ENCODE results near the gene GAGE1. TPM values are rescaled to one million over a fixed set of nuclear protein-coding genes. Genes with fewer than 3 reads are reported as not detected.
"Not testable (repeated sequence)": the region's sequence is repeated elsewhere in the genome, so short reads cannot be mapped to it uniquely, and the experiment has no call there.

GAGE1 gene
- total and polyA plus RNA-seq, 2 of the 8 experiments (the other 6 are each of a cell fraction or from before 2014, with no cell fraction given): not detected

DNA sequence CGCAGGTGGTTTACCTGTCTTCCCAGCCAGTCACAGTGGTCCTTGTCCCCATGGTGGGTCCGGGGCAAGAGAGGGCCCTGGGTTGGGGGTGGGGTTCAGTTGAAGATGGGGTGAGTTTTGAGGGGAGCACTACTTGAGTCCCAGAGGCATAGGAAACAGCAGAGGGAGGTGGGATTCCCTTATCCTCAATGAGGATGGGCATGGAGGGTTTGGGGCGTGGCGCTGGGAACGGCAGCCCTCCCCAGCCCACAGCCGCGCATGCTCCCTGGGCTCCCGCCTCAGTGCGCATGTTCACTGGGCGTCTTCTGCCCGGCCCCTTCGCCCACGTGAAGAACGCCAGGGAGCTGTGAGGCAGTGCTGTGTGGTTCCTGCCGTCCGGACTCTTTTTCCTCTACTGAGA is 47.8 kb upstream of the GAGE1 start, which contains the start of gene GAGE12E:
Gene GAGE12E (plus strand): TSS at position 301 of the 400 bp plus-strand sequence. CDS start 1,155 bp downstream, outside the sequence.
- H4K5ac ChIP-seq (ENCODE audit: insufficient read length, low read depth, low read length); CTCF ChIA-PET (ENCODE audit: partially characterized antibody); H2AFZ ChIP-seq (ENCODE audit: low read length); H3K4me2 ChIP-seq (ENCODE audit: insufficient read depth in 1 of 2, low read depth in 2 of 2, low read length in 2 of 2); H3K4me3 ChIP-seq (ENCODE audit: extremely low read depth in 1 of 4, insufficient read depth in 2 of 4, low read depth in 3 of 4, low read length in 4 of 4); H2BK12ac ChIP-seq (ENCODE audit: low read depth, low read length); H2BK5ac ChIP-seq (ENCODE audit: low read depth, low read length); DNase-seq (ENCODE audit: low read depth in 1 of 2, low spot score in 2 of 2); H4K91ac ChIP-seq (replicated peaks; ENCODE audit: insufficient read length, low read length); FAIRE-seq; H3K36me3 ChIP-seq (ENCODE audit: control insufficient read depth in 2 of 4, insufficient read depth in 4 of 4, low read length in 3 of 4); H3K56ac ChIP-seq (replicated peaks; ENCODE audit: insufficient read length, low read depth, low read length); H4K8ac ChIP-seq (ENCODE audit: extremely low read depth, insufficient read depth, low read length); H3K23me2 ChIP-seq (ENCODE audit: low read depth, low read length); H3K18ac ChIP-seq (ENCODE audit: extremely low read depth, low read length); H3K4me1 ChIP-seq (replicated peaks in 1 of 4; ENCODE audit: control insufficient read depth in 3 of 4, insufficient read depth in 4 of 4, low read length in 3 of 4); H2BK120ac ChIP-seq (replicated peaks; ENCODE audit: low read depth, low read length); H3K14ac ChIP-seq (ENCODE audit: insufficient read length); H2BK20ac ChIP-seq (ENCODE audit: low read length); H3K23ac ChIP-seq (ENCODE audit: insufficient read length); H4K20me1 ChIP-seq (replicated peaks in 1 of 2; ENCODE audit: control insufficient read depth in 1 of 2, insufficient read depth in 2 of 2, low read length in 2 of 2); H3K27ac ChIP-seq (ENCODE audit: low read depth, low read length); POLR2A ChIA-PET (ENCODE audit: partially characterized antibody); H3K79me2 ChIP-seq (ENCODE audit: control insufficient read depth in 1 of 2, insufficient read depth in 2 of 2, low read length in 2 of 2); H3K9ac ChIP-seq (replicated peaks in 1 of 4; ENCODE audit: extremely low read depth in 1 of 4, low read depth in 3 of 4, low read length in 3 of 4); H3K4ac ChIP-seq (replicated peaks; ENCODE audit: insufficient read length, low read depth, low read length); H2BK15ac ChIP-seq (ENCODE audit: low read length); H3K9me3 ChIP-seq (ENCODE audit: insufficient read depth in 2 of 2, low read depth in 1 of 2, low read length in 1 of 2); H3K79me1 ChIP-seq (ENCODE audit: low read depth, low read length); H2AK5ac ChIP-seq (ENCODE audit: low read depth, low read length); H3K27me3 ChIP-seq (replicated peaks in 1 of 4; ENCODE audit: control insufficient read depth in 3 of 4, extremely low read depth in 1 of 4, insufficient read depth in 3 of 4, low read length in 3 of 4): not testable (repeated sequence)
- no CpG with 5 or more reads among the region's 16 CpGs for WGBS, 2 experiments (ENCODE audit: extremely low coverage in 1 of 2, insufficient coverage in 1 of 2, insufficient read length in 1 of 2, insufficient replicate concordance in 2 of 2, low coverage in 1 of 2, low lambda C conversion rate in 2 of 2, missing lambda C conversion rate in 1 of 2)

DNA sequence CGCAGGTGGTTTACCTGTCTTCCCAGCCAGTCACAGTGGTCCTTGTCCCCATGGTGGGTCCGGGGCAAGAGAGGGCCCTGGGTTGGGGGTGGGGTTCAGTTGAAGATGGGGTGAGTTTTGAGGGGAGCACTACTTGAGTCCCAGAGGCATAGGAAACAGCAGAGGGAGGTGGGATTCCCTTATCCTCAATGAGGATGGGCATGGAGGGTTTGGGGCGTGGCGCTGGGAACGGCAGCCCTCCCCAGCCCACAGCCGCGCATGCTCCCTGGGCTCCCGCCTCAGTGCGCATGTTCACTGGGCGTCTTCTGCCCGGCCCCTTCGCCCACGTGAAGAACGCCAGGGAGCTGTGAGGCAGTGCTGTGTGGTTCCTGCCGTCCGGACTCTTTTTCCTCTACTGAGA is 38.3 kb upstream of the GAGE1 start, which contains the start of gene GAGE12F:
Gene GAGE12F (plus strand): TSS at position 301 of the 400 bp plus-strand sequence. CDS start 1,155 bp downstream, outside the sequence.
- H3K79me1 ChIP-seq (ENCODE audit: low read depth, low read length); H4K91ac ChIP-seq (replicated peaks; ENCODE audit: insufficient read length, low read length); H3K23ac ChIP-seq (ENCODE audit: insufficient read length); H2BK120ac ChIP-seq (replicated peaks; ENCODE audit: low read depth, low read length); H2BK12ac ChIP-seq (ENCODE audit: low read depth, low read length); H3K27me3 ChIP-seq (replicated peaks in 1 of 4; ENCODE audit: control insufficient read depth in 3 of 4, extremely low read depth in 1 of 4, insufficient read depth in 3 of 4, low read length in 3 of 4); H2BK15ac ChIP-seq (ENCODE audit: low read length); H3K9ac ChIP-seq (replicated peaks in 1 of 4; ENCODE audit: extremely low read depth in 1 of 4, low read depth in 3 of 4, low read length in 3 of 4); CTCF ChIA-PET (ENCODE audit: partially characterized antibody); H4K20me1 ChIP-seq (replicated peaks in 1 of 2; ENCODE audit: control insufficient read depth in 1 of 2, insufficient read depth in 2 of 2, low read length in 2 of 2); H3K4me2 ChIP-seq (ENCODE audit: insufficient read depth in 1 of 2, low read depth in 2 of 2, low read length in 2 of 2); POLR2A ChIA-PET (ENCODE audit: partially characterized antibody); FAIRE-seq; H3K18ac ChIP-seq (ENCODE audit: extremely low read depth, low read length); H3K4me1 ChIP-seq (replicated peaks in 1 of 4; ENCODE audit: control insufficient read depth in 3 of 4, insufficient read depth in 4 of 4, low read length in 3 of 4); H3K23me2 ChIP-seq (ENCODE audit: low read depth, low read length); H2AK5ac ChIP-seq (ENCODE audit: low read depth, low read length); H3K14ac ChIP-seq (ENCODE audit: insufficient read length); H2AFZ ChIP-seq (ENCODE audit: low read length); DNase-seq (ENCODE audit: low read depth in 1 of 2, low spot score in 2 of 2); H3K27ac ChIP-seq (ENCODE audit: low read depth, low read length); H2BK5ac ChIP-seq (ENCODE audit: low read depth, low read length); H4K8ac ChIP-seq (ENCODE audit: extremely low read depth, insufficient read depth, low read length); H4K5ac ChIP-seq (ENCODE audit: insufficient read length, low read depth, low read length); H3K9me3 ChIP-seq (ENCODE audit: insufficient read depth in 2 of 2, low read depth in 1 of 2, low read length in 1 of 2); H3K56ac ChIP-seq (replicated peaks; ENCODE audit: insufficient read length, low read depth, low read length); H3K4ac ChIP-seq (replicated peaks; ENCODE audit: insufficient read length, low read depth, low read length); H3K36me3 ChIP-seq (ENCODE audit: control insufficient read depth in 2 of 4, insufficient read depth in 4 of 4, low read length in 3 of 4); H3K79me2 ChIP-seq (ENCODE audit: control insufficient read depth in 1 of 2, insufficient read depth in 2 of 2, low read length in 2 of 2); H2BK20ac ChIP-seq (ENCODE audit: low read length); H3K4me3 ChIP-seq (ENCODE audit: extremely low read depth in 1 of 4, insufficient read depth in 2 of 4, low read depth in 3 of 4, low read length in 4 of 4): not testable (repeated sequence)
- no CpG with 5 or more reads among the region's 16 CpGs for WGBS, 2 experiments (ENCODE audit: extremely low coverage in 1 of 2, insufficient coverage in 1 of 2, insufficient read length in 1 of 2, insufficient replicate concordance in 2 of 2, low coverage in 1 of 2, low lambda C conversion rate in 2 of 2, missing lambda C conversion rate in 1 of 2)
